Measurements from ENCODE around the gene MAT2A. TPM values are rescaled to one million over a fixed set of nuclear protein-coding genes. Genes with fewer than 3 reads are reported as not detected.

MAT2A gene
- polyA plus RNA-seq, 1 donor (not counting 4 experiments of a cell fraction or from before 2014, with no cell fraction given): 353 TPM

DNA sequence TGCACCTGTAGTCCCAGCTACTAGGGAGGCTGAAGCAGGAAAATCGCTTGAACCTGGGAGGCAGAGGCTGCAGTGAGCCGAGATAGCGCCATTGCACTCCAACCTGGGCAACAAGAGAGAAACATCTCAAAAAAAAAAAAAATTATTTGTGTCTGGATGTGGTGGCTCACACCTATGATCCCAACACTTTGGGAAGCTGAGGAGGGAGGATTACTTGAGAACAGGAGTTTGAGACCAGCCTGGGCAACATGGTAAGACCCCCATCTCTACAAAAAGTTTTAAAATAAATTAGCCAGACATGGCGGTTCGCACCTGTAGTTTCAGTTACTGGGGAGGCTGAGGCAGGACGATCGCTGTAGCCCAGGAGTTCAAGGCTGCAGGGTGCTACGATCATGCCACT lies 36.8 kb downstream of the MAT2A start:
- Histone ChIP-seq H2AFZ (ENCODE audit: control insufficient read depth, low read length) (no peak overlapping the region), H3K9ac (ENCODE audit: control insufficient read depth, extremely low read depth, insufficient read depth, low read length) (no peak overlapping the region), H3K4me1 (ENCODE audit: control insufficient read depth, extremely low read depth, insufficient read depth, low read length) (peaks cover 23% of the 10 kb centered on the region), H3K27ac (ENCODE audit: control insufficient read depth, insufficient read depth, low read length) (no peak overlapping the region), H3K9me3 (ENCODE audit: control insufficient read depth, low read depth, low read length) (no peaks in the 10 kb centered on the region), H4K20me1 (ENCODE audit: control insufficient read depth, extremely low read depth, insufficient read depth, low read length) (no peaks in the 10 kb centered on the region), H3K79me2 (ENCODE audit: control insufficient read depth, insufficient read depth, low read length) (peaks cover 20% of the 10 kb centered on the region), H3K36me3 (ENCODE audit: control insufficient read depth in 2 of 2, extremely low read depth in 1 of 2, insufficient read depth in 2 of 2, low read length in 2 of 2) (peaks cover 5 to 11% of the 10 kb centered on the region in 2 experiments), H3K4me3 (ENCODE audit: control insufficient read depth in 2 of 3, extremely low read depth in 1 of 3, insufficient read depth in 2 of 3, low read depth in 1 of 3, low read length in 3 of 3) (no peak overlapping the region), H3K27me3 (ENCODE audit: control insufficient read depth, extremely low read depth, insufficient read depth, low read length) (no peaks in the 10 kb centered on the region), H3K9me1 (ENCODE audit: control insufficient read depth, extremely low read depth, insufficient read depth, low read length) (no peaks in the 10 kb centered on the region), H3K4me2 (ENCODE audit: control insufficient read depth, extremely low read depth, insufficient read depth, low read depth, low read length) (no peak overlapping the region)
- TF ChIP-seq EZH2 (IDR thresholded peaks at IDR 0.05; ENCODE audit: low read length): no peak
- TF ChIP-seq, protein P1, sequence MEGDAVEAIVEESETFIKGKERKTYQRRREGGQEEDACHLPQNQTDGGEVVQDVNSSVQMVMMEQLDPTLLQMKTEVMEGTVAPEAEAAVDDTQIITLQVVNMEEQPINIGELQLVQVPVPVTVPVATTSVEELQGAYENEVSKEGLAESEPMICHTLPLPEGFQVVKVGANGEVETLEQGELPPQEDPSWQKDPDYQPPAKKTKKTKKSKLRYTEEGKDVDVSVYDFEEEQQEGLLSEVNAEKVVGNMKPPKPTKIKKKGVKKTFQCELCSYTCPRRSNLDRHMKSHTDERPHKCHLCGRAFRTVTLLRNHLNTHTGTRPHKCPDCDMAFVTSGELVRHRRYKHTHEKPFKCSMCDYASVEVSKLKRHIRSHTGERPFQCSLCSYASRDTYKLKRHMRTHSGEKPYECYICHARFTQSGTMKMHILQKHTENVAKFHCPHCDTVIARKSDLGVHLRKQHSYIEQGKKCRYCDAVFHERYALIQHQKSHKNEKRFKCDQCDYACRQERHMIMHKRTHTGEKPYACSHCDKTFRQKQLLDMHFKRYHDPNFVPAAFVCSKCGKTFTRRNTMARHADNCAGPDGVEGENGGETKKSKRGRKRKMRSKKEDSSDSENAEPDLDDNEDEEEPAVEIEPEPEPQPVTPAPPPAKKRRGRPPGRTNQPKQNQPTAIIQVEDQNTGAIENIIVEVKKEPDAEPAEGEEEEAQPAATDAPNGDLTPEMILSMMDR (optimal IDR thresholded peaks at IDR 0.05 in 1 of 3, IDR thresholded peaks at IDR 0.05 in 1 of 3, conservative IDR thresholded peaks at IDR 0.05 in 1 of 3; ENCODE audit: extremely low read depth in 1 of 3, insufficient read depth in 2 of 3, low read length in 3 of 3): no peak
- FAIRE-seq (no peak), DNase-seq (ENCODE audit: low read depth, low spot score) (no peak)
- dilution Hi-C loops (cut with MboI; ENCODE audit: extremely low pct_ligation_motif_present, low sequenced_read_pairs): no loop called here

DNA sequence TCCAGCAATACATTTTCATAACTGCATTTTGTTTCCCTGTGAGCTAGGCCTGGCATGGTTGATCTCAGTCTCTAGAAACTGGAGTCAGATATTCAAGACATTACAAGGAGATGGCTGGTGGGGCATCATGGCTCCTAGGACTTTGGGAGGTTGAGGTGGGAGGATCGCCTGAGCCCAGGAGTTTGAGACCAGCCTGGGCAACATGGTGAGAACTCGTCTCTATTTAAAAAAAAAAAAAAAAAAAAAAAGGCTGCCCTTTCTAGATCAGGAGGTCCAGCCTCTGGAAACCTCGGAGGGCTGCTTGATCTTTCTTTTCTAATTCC lies 38.1 kb downstream of the MAT2A start:
- peaks cover 20% of the 10 kb centered on the region for H3K79me2 ChIP-seq (ENCODE audit: control insufficient read depth, insufficient read depth, low read length)
- peak overlapping the region; percentile 74 for H3K9ac ChIP-seq (ENCODE audit: control insufficient read depth, extremely low read depth, insufficient read depth, low read length)
- no peaks in the 10 kb centered on the region for H3K9me1 ChIP-seq (ENCODE audit: control insufficient read depth, extremely low read depth, insufficient read depth, low read length)
- H2AFZ ChIP-seq (ENCODE audit: control insufficient read depth, low read length): peak overlapping the region; percentile 17
- H3K9me3 ChIP-seq (ENCODE audit: control insufficient read depth, low read depth, low read length): no peaks in the 10 kb centered on the region
- H3K36me3 ChIP-seq (ENCODE audit: control insufficient read depth in 2 of 2, extremely low read depth in 1 of 2, insufficient read depth in 2 of 2, low read length in 2 of 2): peaks cover 11 to 20% of the 10 kb centered on the region in 2 experiments
- DNase-seq (ENCODE audit: low read depth, low spot score) (no peak), FAIRE-seq (no peak)
- H3K4me2 ChIP-seq (ENCODE audit: control insufficient read depth, extremely low read depth, insufficient read depth, low read depth, low read length): peak overlapping the region; percentile 99
- peak overlapping the region in 2 of 3 experiments; percentile 94 for H3K4me3 ChIP-seq (ENCODE audit: control insufficient read depth in 2 of 3, extremely low read depth in 1 of 3, insufficient read depth in 2 of 3, low read depth in 1 of 3, low read length in 3 of 3)
- dilution Hi-C loops (cut with MboI; ENCODE audit: extremely low pct_ligation_motif_present, low sequenced_read_pairs): no loop called here
- H3K27ac ChIP-seq (ENCODE audit: control insufficient read depth, insufficient read depth, low read length): peak overlapping the region; percentile 64
- no peaks in the 10 kb centered on the region for H4K20me1 ChIP-seq (ENCODE audit: control insufficient read depth, extremely low read depth, insufficient read depth, low read length)
- H3K4me1 ChIP-seq (ENCODE audit: control insufficient read depth, extremely low read depth, insufficient read depth, low read length): peaks cover 23% of the 10 kb centered on the region
- TF ChIP-seq EZH2 (IDR thresholded peaks at IDR 0.05; ENCODE audit: low read length): no peak
- TF ChIP-seq, protein P1 (optimal IDR thresholded peaks at IDR 0.05 in 1 of 3, IDR thresholded peaks at IDR 0.05 in 1 of 3, conservative IDR thresholded peaks at IDR 0.05 in 1 of 3; ENCODE audit: extremely low read depth in 1 of 3, insufficient read depth in 2 of 3, low read length in 3 of 3): no peak
- H3K27me3 ChIP-seq (ENCODE audit: control insufficient read depth, extremely low read depth, insufficient read depth, low read length): no peaks in the 10 kb centered on the region
